GM19468 (cell line): ENCODE measurements around the gene TLL1.

Experiments used
- ATAC-seq: cut with Tn5 transposase; IDR thresholded peaks from one replicate; pipeline ENCODE4 v1.9.1; 2021; ENCODE audit warnings: mild to moderate bottlenecking, moderate library complexity, moderate number of reproducible peaks; ENCODE audit not compliant: unreplicated experiment; ENCODE audit errors: extremely low read depth

TLL1 gene

GRCh38 chr4:166123546-166123945 lies 250.5 kb downstream of the TLL1 start:
- ATAC-seq = no peak

GRCh38 chr4:166128403-166128802 lies 255.4 kb downstream of the TLL1 start:
- ATAC-seq = no peak

- ATAC-seq = no peak
Observed at GRCh38 chr4:166134285-166134684, 261.2 kb downstream of the TLL1 start.

- ATAC-seq = no peak
Observed at GRCh38 chr4:166140951-166141350, 267.9 kb downstream of the TLL1 start.

- no peak for ATAC-seq
Observed at GRCh38 chr4:166143227-166143626, 270.2 kb downstream of the TLL1 start.

- no peak for ATAC-seq
Observed at GRCh38 chr4:166144607-166145006, 271.6 kb downstream of the TLL1 start.

GRCh38 chr4:166146806-166147540 lies 273.9 kb downstream of the TLL1 start:
- ATAC-seq = no peak
